Measurements from ENCODE around the gene TNFRSF13B.

- no peak for TF ChIP-seq CTCF (IDR thresholded peaks at IDR 0.05; ENCODE audit: borderline replicate concordance, extremely low read depth, low read length, poor library complexity, severe bottlenecking)
- no peak for TF ChIP-seq EZH2 (IDR thresholded peaks at IDR 0.05; ENCODE audit: borderline replicate concordance, low read depth, low read length, severe bottlenecking)
These were observed 48.6 kb downstream of the TNFRSF13B start for GRCh38 chr17:16923097-16923903.

Data from DND-41 (cell line).